SK-N-SH (cell line): ENCODE measurements around the gene FLT1. TPM values are rescaled to one million over a fixed set of nuclear protein-coding genes. Genes with fewer than 3 reads are reported as not detected.

ENCODE experiments used
- CTCF ChIA-PET: fragments of 300-600, 350-600 bp; formaldehyde crosslinking; extraction: SDS; loops from one replicate; lab custom pipeline; 2021; lab: Yijun Ruan, JAX
- POLR2A ChIA-PET: fragments of 350-600 bp; sonication (Branson Sonifier 250); formaldehyde crosslinking; extraction: SDS; loops from one replicate; lab custom pipeline; 2020; ENCODE audit warnings: antibody characterized with exemption, inconsistent platforms; lab: Yijun Ruan, JAX
- DNase-seq: peaks from one replicate; pipeline ENCODE4 v3.0.0; 2012
- H2AFZ ChIP-seq: fragments of 200-600 bp; sonication (generic); 2 replicates; pipeline ENCODE4 v1.8.1; 2016; ENCODE audit warnings: antibody characterized with exemption, mild to moderate bottlenecking, low read depth
- H3F3A ChIP-seq: fragments of 200-600 bp; sonication (generic); replicated peaks from 2 replicates; pipeline ENCODE3; 2016; ENCODE audit warnings: antibody characterized with exemption, mild to moderate bottlenecking; ENCODE audit not compliant: insufficient read depth
- H3K27ac ChIP-seq, 2 experiments: fragments of 200-500 bp in 1 of 2; fragments of 200-600 bp in 1 of 2; sonication (Bioruptor generic) in 1 of 2; sonication (generic), shearing (Covaris generic) in 1 of 2; 2 replicates each; pipeline versions ENCODE4 v1.5.1 to v1.6.1; 2014 to 2016; ENCODE audit warnings: low read depth in 2 of 2, inconsistent platforms in 1 of 2, low read length in 1 of 2, mild to moderate bottlenecking in 1 of 2, mixed read lengths in 1 of 2
- H3K27me3 ChIP-seq: fragments of 200-600 bp; sonication (generic), shearing (Covaris generic); 2 replicates; pipeline ENCODE4 v1.6.1; 2016; ENCODE audit warnings: mixed run types; ENCODE audit not compliant: insufficient read depth
- H3K36me3 ChIP-seq, 2 experiments: fragments of 200-500 bp in 1 of 2; fragments of 200-600 bp in 1 of 2; sonication (Bioruptor generic) in 1 of 2; sonication (generic) in 1 of 2; replicated peaks in 1 of 2; 2 replicates each; pipeline versions ENCODE3 to v1.5.1; 2014 to 2016; ENCODE audit warnings: low read length in 1 of 2, mild to moderate bottlenecking in 1 of 2; ENCODE audit not compliant: insufficient read depth in 2 of 2, control insufficient read depth in 1 of 2
- H3K4me1 ChIP-seq, 2 experiments: fragments of 200-500 bp in 1 of 2; fragments of 200-600 bp in 1 of 2; sonication (Bioruptor generic) in 1 of 2; sonication (generic), shearing (Covaris generic) in 1 of 2; 2 replicates each; pipeline versions ENCODE4 v1.5.1 to v1.6.1; 2014 to 2016; ENCODE audit warnings: low read depth in 1 of 2, low read length in 1 of 2, mixed run types in 1 of 2; ENCODE audit not compliant: insufficient read depth in 2 of 2, control insufficient read depth in 1 of 2
- H3K4me2 ChIP-seq: fragments of 200-600 bp; sonication (generic), shearing (Covaris generic); 2 replicates; pipeline ENCODE4 v1.6.1; 2017; ENCODE audit warnings: mixed run types
- H3K4me3 ChIP-seq, 2 experiments: fragments of 200-500 bp in 1 of 2; fragments of 200-600 bp in 1 of 2; sonication (Bioruptor generic) in 1 of 2; sonication (generic), shearing (Covaris generic) in 1 of 2; 2 replicates each; pipeline versions ENCODE4 v1.5.1 to v1.8.1; 2014 to 2016; ENCODE audit warnings: low read depth in 2 of 2, inconsistent platforms in 1 of 2, low read length in 1 of 2, mild to moderate bottlenecking in 1 of 2, mixed read lengths in 1 of 2, moderate library complexity in 1 of 2
- H3K79me2 ChIP-seq: fragments of 200-600 bp; sonication (generic); 2 replicates; pipeline ENCODE4 v1.8.1; 2017; ENCODE audit warnings: mild to moderate bottlenecking; ENCODE audit not compliant: insufficient read depth
- H3K9ac ChIP-seq: fragments of 200-600 bp; sonication (generic); 2 replicates; pipeline ENCODE4 v1.6.1; 2017; ENCODE audit warnings: mixed run types
- H3K9me2 ChIP-seq: fragments of 200-600 bp; sonication (generic); 2 replicates; pipeline ENCODE4 v1.6.1; 2017; ENCODE audit warnings: mixed run types
- H3K9me3 ChIP-seq: fragments of 200-600 bp; sonication (generic); 2 replicates; pipeline ENCODE4 v1.6.1; 2017; ENCODE audit warnings: mixed run types, mild to moderate bottlenecking, moderate library complexity
- H4K20me1 ChIP-seq: fragments of 200-600 bp; sonication (generic); 2 replicates; pipeline ENCODE4 v1.6.1; 2017; ENCODE audit warnings: mild to moderate bottlenecking, mixed run types; ENCODE audit not compliant: insufficient read depth
- CHD2 ChIP-seq: fragments of 150-350 bp; IDR thresholded peaks from 2 replicates; pipeline ENCODE4 v1.6.1; 2018; ENCODE audit warnings: low read length; ENCODE audit not compliant: partially characterized antibody
- ELF1 ChIP-seq: IDR thresholded peaks from 2 replicates; pipeline ENCODE4 v1.4.0; 2012
- FOSL2 ChIP-seq: IDR thresholded peaks from 2 replicates; pipeline ENCODE4 v1.4.0; 2012; ENCODE audit warnings: low read depth, mild to moderate bottlenecking, moderate library complexity, borderline replicate concordance
- FOXJ3 ChIP-seq: sonication (generic); formaldehyde crosslinking; IDR thresholded peaks from 2 replicates; pipeline ENCODE4 v1.5.1; 2020; ENCODE audit warnings: mild to moderate bottlenecking, missing genetic modification reagents
- GATA2 ChIP-seq: sonication (generic); formaldehyde crosslinking; IDR thresholded peaks from 2 replicates; pipeline ENCODE4 v1.5.0; 2020; ENCODE audit warnings: mild to moderate bottlenecking, missing genetic modification reagents
- JUND ChIP-seq: IDR thresholded peaks from 2 replicates; pipeline ENCODE4 v1.4.0; 2012
- MAX ChIP-seq: IDR thresholded peaks from 2 replicates; pipeline ENCODE4 v1.4.0; 2012; ENCODE audit warnings: low read depth
- MEF2A ChIP-seq: IDR thresholded peaks from 2 replicates; pipeline ENCODE4 v1.4.0; 2012; ENCODE audit warnings: low read depth, borderline replicate concordance
- NFIC ChIP-seq: IDR thresholded peaks from 2 replicates; pipeline ENCODE4 v1.4.0; 2012; ENCODE audit warnings: borderline replicate concordance
- POLR2AphosphoS5 ChIP-seq: IDR thresholded peaks from 2 replicates; pipeline ENCODE4 v1.6.1; 2012; ENCODE audit warnings: low read depth, low read length
- RAD21 ChIP-seq: IDR thresholded peaks from 2 replicates; pipeline ENCODE4 v1.6.1; 2012; ENCODE audit warnings: mild to moderate bottlenecking, low read length
- REST ChIP-seq: IDR thresholded peaks from 2 replicates; pipeline ENCODE4 v1.6.1; 2012; ENCODE audit warnings: mild to moderate bottlenecking, low read depth, low read length, moderate library complexity
- RFX5 ChIP-seq: IDR thresholded peaks from 2 replicates; pipeline ENCODE4 v1.6.1; 2012; ENCODE audit warnings: mild to moderate bottlenecking, improper control_type of control experiment, low read length
- RXRA ChIP-seq: IDR thresholded peaks from 2 replicates; pipeline ENCODE4 v1.4.0; 2012; ENCODE audit warnings: low read depth, mild to moderate bottlenecking, borderline replicate concordance
- SMC3 ChIP-seq: IDR thresholded peaks from 2 replicates; pipeline ENCODE4 v1.6.1; 2012; ENCODE audit warnings: low read depth, low read length, improper control_type of control experiment
- TEAD4 ChIP-seq: IDR thresholded peaks from 2 replicates; pipeline ENCODE4 v1.4.0; 2012; ENCODE audit warnings: mild to moderate bottlenecking, borderline replicate concordance; ENCODE audit not compliant: insufficient read depth
- WGBS: methylation state at CpG from one replicate; pipeline ENCODE4 v1.1.6; 2017; ENCODE audit warnings: low lambda C conversion rate; 5-methylcytosine and 5-hydroxymethylcytosine counted together
- polyA plus RNA-seq, 3 experiments: library from polyadenylated mRNA; depleted of rRNA; stranded (reverse); fragments of >200 nt; gene quantifications; 2 replicates each; pipeline ENCODE4 v1.2.3, GENCODE V29; 2012
- TF ChIP-seq, protein P1 (sequence below): IDR thresholded peaks from 2 replicates; pipeline ENCODE4 v1.4.0; 2012; ENCODE audit warnings: low read depth, borderline replicate concordance
- TF ChIP-seq, protein P2 (sequence below): IDR thresholded peaks from 2 replicates; pipeline ENCODE4; 2012
- TF ChIP-seq, protein P3 (sequence below): fragments of 150-350 bp; IDR thresholded peaks from 2 replicates; pipeline ENCODE4 v1.6.1; 2017; ENCODE audit warnings: antibody characterized with exemption, low read length, low read depth, borderline replicate concordance
- TF ChIP-seq, protein P4 (sequence below): IDR thresholded peaks from 2 replicates; pipeline ENCODE4 v1.4.0; 2012; ENCODE audit warnings: low read depth, borderline replicate concordance

The FLT1 gene
- polyA plus RNA-seq, 1 of the 3 experiments (the other 2 are of a cell fraction): 0.20 TPM

DNA sequence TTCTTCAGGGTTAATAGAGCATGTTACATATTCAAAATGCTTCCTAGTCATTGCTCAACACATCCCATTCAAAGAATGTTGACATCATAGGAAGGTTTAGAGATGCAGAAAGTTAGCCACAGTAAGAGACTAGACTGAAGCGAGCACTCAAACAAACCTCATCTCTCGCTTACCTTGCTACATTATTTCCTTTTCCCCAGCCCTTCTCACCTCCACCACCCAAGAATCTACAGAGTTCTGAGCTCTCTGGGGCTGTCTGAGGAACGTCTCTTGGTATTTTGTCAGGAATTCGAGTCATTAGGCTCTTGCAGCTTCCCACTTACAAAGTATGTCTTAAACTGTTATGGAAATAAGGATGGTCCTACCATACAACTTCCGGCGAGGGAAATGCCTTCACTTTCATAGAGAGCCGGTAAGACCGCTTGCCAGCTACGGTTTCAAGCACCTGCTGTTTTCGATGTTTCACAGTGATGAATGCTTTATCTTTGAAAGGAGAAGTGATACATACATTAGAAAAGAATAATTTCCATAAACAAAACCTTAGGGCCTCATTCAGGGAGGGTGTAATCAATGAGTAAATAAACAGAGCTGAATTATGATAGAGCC is 65.1 kb downstream of the FLT1 start:
- TF ChIP-seq ELF1 (no peak), RFX5 (no peak), JUND (no peak), FOSL2 (no peak), GATA2 (CRISPR knock-in tag) (no peak), CHD2 (no peak), NFIC (no peak), MEF2A (no peak), FOXJ3 (CRISPR knock-in tag) (no peak)
- TF ChIP-seq, protein P1, sequence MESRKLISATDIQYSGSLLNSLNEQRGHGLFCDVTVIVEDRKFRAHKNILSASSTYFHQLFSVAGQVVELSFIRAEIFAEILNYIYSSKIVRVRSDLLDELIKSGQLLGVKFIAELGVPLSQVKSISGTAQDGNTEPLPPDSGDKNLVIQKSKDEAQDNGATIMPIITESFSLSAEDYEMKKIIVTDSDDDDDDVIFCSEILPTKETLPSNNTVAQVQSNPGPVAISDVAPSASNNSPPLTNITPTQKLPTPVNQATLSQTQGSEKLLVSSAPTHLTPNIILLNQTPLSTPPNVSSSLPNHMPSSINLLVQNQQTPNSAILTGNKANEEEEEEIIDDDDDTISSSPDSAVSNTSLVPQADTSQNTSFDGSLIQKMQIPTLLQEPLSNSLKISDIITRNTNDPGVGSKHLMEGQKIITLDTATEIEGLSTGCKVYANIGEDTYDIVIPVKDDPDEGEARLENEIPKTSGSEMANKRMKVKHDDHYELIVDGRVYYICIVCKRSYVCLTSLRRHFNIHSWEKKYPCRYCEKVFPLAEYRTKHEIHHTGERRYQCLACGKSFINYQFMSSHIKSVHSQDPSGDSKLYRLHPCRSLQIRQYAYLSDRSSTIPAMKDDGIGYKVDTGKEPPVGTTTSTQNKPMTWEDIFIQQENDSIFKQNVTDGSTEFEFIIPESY: no peak
- TF ChIP-seq, protein P2, sequence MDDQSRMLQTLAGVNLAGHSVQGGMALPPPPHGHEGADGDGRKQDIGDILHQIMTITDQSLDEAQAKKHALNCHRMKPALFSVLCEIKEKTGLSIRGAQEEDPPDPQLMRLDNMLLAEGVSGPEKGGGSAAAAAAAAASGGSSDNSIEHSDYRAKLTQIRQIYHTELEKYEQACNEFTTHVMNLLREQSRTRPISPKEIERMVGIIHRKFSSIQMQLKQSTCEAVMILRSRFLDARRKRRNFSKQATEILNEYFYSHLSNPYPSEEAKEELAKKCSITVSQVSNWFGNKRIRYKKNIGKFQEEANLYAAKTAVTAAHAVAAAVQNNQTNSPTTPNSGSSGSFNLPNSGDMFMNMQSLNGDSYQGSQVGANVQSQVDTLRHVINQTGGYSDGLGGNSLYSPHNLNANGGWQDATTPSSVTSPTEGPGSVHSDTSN: no peak
- Histone ChIP-seq H3K27me3 (peaks cover 23% of the 10 kb centered on the region; the same call in 1 of the 2 replicates), H3F3A (no peaks in the 10 kb centered on the region), H3K9ac (no peak overlapping the region), H3K4me3 (no peak overlapping the region), H3K79me2 (no peaks in the 10 kb centered on the region), H2AFZ (no peak overlapping the region), H3K9me3 (no peaks in the 10 kb centered on the region), H3K27ac (no peak overlapping the region), H3K4me2 (no peak overlapping the region), H3K9me2 (no peaks in the 10 kb centered on the region), H4K20me1 (no peaks in the 10 kb centered on the region), H3K36me3 (no peaks in the 10 kb centered on the region), H3K4me1 (no peaks in the 10 kb centered on the region)
- no peak for DNase-seq
- ChIA-PET CTCF (no interaction called here), POLR2A (no interaction called here)
- 17% methylated on average over 10 of the region's 10 CpGs for WGBS

- ChIA-PET POLR2A (no interaction called here), CTCF (no interaction called here)
- H3K79me2 ChIP-seq: no peaks in the 10 kb centered on the region
- no peaks in the 10 kb centered on the region for H4K20me1 ChIP-seq
- H3K27me3 ChIP-seq: 0 out of 2 replicates have a peak, but pooled peaks cover 18% of the 10 kb centered on the region
- H3F3A ChIP-seq: no peaks in the 10 kb centered on the region
- H3K9me2 ChIP-seq: no peaks in the 10 kb centered on the region
- H3K4me1 ChIP-seq: no peaks in the 10 kb centered on the region
- no peak overlapping the region for H3K27ac ChIP-seq
- H2AFZ ChIP-seq: no peak overlapping the region
- H3K9ac ChIP-seq: no peak overlapping the region
- no peaks in the 10 kb centered on the region for H3K36me3 ChIP-seq
- WGBS: 20% methylated on average over 2 of the region's 2 CpGs
- DNase-seq: no peak
- H3K4me2 ChIP-seq: no peak overlapping the region
- H3K9me3 ChIP-seq: no peaks in the 10 kb centered on the region
- no peak overlapping the region for H3K4me3 ChIP-seq
- TF ChIP-seq, protein P3, sequence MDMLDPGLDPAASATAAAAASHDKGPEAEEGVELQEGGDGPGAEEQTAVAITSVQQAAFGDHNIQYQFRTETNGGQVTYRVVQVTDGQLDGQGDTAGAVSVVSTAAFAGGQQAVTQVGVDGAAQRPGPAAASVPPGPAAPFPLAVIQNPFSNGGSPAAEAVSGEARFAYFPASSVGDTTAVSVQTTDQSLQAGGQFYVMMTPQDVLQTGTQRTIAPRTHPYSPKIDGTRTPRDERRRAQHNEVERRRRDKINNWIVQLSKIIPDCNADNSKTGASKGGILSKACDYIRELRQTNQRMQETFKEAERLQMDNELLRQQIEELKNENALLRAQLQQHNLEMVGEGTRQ: no peak
- no peak for TF ChIP-seq RFX5
- no peak for TF ChIP-seq TEAD4
- no peak for TF ChIP-seq POLR2AphosphoS5
- TF ChIP-seq GATA2 (CRISPR knock-in tag): no peak
- TF ChIP-seq REST: no peak
- no peak for TF ChIP-seq MAX
- TF ChIP-seq FOXJ3 (CRISPR knock-in tag): no peak
- no peak for TF ChIP-seq RAD21
- no peak for TF ChIP-seq RXRA
- TF ChIP-seq, protein P4, sequence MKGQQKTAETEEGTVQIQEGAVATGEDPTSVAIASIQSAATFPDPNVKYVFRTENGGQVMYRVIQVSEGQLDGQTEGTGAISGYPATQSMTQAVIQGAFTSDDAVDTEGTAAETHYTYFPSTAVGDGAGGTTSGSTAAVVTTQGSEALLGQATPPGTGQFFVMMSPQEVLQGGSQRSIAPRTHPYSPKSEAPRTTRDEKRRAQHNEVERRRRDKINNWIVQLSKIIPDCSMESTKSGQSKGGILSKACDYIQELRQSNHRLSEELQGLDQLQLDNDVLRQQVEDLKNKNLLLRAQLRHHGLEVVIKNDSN: no peak
- no peak for TF ChIP-seq SMC3
These were observed 65.8 kb downstream of the FLT1 start for GRCh38 chr13:28429096-28429495.
